ENCODE measurements around the gene EDIL3.

GRCh38 chr5:84381502-84382362, 2.9 kb downstream of the EDIL3 start:
- no peak for TF ChIP-seq CTCF (IDR thresholded peaks at IDR 0.05)
- no peak for TF ChIP-seq POLR2AphosphoS5 (IDR thresholded peaks at IDR 0.05)
- no peak for TF ChIP-seq POLR2A (IDR thresholded peaks at IDR 0.05)

Measured in sigmoid colon (tissue), 4 donors.